ENCODE results near the gene MESD.

MESD gene

DNA sequence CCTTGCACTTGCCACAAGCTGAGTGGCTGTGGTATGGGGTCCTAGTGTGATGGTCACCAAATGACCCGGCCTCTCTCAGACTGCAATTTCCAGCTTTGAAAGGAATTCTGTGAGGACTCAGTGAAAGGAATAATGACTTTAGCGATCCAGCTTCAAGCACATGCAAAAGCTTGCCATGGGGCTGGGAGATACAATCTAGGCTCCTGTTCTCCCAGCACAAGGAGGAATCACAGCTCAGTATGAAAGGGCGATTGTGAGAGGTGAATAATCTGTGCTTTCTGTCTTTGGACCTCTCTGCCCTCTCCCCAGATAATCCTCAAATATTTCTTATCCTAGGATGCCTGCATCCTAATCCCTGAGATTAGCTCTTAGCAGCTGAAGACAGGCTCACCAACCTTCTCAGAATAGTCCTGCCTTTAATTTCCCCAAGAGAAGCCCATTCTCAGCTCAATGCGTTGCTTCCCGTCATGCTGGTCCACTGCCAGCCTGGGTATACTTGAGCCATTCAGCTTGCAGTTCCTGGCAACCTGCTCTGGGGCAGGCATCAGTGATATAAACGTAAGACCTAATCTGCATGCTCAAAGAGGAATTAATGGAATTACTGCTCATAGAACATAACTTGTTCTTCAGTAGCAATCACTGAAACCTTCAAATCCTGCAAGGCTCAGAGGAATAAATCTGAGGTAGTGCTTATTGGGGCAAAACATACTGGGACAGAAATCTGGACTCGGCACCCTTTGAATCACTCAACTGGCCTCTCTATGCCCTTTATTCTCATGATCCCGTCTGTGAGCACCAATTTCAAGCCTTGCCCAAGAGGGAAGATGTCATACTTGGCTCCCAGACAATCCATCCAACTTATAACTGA is 26.2 kb upstream of the MESD start:
- no peak for DNase-seq (ENCODE audit: low read depth)

DNA sequence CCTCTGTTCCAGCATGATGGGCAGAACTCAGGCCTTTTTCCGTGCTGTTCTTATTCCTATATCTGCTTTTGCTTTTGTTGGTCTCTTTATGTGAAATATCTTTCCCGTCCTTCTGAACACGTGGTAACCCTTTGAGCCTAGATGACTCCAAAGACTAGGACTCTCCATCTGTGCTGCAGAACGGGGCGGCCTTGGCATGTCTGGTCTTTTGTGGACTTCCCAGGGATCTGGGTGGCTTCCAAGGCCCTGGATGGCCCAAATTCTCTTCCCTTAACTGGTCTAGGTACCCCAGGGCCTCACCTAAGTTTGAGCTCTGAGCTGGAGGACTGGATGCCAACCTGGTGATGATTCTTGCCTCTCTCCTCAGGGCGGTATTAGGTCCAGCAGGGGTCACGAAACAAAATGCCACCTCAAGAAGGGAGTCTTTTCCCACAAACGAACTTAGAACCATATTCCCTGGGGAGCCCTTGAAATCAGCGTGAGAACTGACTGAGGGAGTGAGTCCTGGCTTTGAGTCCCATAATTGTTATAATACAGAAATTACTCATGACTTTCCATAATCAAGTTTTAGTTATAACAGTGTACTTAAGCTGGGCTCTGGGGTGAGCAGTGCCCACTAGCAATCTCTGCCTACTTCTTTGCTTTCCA is 25.0 kb upstream of the MESD start:
- DNase-seq (ENCODE audit: low read depth) = no peak

GRCh38 chr15:81013396-81013929 is 23.8 kb upstream of the MESD start:
- DNase-seq (ENCODE audit: low read depth) = no peak

- no peak for DNase-seq (ENCODE audit: low read depth)
Observed at GRCh38 chr15:81012588-81012987, 23.0 kb upstream of the MESD start.

- no peak for DNase-seq (ENCODE audit: low read depth)
Observed at GRCh38 chr15:81011593-81011992, 22.0 kb upstream of the MESD start.

DNA sequence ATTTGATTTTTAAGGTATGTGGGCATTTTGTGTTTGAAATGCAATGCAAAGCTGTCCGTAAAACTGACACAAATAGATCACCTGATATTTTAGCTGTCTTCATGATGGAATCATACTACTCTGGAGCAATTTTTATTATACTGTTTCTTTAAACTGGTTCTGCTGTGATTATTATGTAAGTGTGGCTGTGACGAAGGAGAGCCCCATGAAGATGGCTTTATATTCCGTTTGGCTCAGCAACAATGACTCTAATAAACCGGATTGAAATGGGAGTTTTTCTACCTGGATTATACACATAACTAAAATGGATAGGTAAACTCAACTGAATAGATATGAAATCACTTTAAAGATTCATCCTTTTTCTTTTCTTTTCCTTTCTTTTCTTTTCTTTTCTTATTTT is 20.5 kb upstream of the MESD start:
- DNase-seq (ENCODE audit: low read depth) = no peak

DNA sequence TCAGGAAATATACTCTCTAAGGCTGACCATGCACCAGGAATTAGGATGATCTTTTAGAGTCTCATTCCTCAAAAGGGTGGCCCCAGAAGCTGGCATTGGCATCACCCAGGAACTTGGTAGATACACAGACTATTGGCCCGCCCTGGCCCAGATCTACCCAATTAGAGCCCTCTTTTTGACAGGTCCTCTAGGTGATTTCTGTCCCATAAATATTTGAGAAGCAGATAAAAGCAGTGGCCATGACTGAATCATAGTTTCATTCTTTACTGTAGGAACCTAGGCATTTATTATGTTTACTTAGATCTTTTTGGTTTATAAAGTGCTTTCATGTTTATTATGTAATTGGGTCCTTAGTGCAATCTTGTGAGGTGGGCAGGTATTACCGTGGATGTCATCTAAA is 18.7 kb upstream of the MESD start:
- no peak for DNase-seq (ENCODE audit: low read depth)

DNA sequence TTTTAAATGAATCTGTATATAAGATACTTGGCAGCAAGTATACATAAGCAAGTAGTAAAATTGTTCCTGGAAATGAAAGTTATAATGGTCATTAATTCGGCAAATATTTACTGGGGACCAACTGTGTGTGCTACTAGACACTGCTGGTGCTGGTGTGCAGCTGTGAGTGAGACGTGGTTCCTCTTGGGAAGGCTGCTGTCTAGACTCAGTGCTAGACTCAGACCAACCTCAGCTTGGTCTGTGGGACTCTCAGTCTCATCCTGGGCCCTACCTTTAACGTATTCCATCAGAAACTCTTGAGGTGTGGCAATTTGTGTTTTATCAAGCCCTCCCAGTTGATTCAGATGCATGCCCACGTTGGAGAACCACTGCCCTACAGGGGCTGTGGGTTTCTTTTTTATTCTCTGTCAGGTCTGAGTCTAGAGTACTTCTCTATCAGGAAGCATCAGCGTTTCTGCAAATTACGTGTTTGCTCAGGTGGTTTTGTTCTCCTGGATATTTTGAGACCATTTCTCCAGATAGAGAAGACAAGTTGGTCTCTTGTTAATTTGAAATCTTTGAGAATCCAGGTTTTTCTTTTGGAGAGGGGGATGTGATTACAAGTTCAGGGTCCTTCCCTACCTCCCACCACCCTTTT is 17.9 kb upstream of the MESD start:
- no peak for DNase-seq (ENCODE audit: low read depth)

GRCh38 chr15:81006124-81006523 is 16.5 kb upstream of the MESD start:
- no peak for DNase-seq (ENCODE audit: low read depth)

GRCh38 chr15:81003097-81003350 is 13.4 kb upstream of the MESD start:
- DNase-seq (ENCODE audit: low read depth) = no peak

- DNase-seq (ENCODE audit: low read depth) = no peak
Observed at GRCh38 chr15:81002331-81003096, 12.9 kb upstream of the MESD start.

GRCh38 chr15:81002009-81002330 is 12.4 kb upstream of the MESD start:
- DNase-seq (ENCODE audit: low read depth) = no peak

GRCh38 chr15:81001152-81002008 is 11.8 kb upstream of the MESD start:
- no peak for DNase-seq (ENCODE audit: low read depth)

DNA sequence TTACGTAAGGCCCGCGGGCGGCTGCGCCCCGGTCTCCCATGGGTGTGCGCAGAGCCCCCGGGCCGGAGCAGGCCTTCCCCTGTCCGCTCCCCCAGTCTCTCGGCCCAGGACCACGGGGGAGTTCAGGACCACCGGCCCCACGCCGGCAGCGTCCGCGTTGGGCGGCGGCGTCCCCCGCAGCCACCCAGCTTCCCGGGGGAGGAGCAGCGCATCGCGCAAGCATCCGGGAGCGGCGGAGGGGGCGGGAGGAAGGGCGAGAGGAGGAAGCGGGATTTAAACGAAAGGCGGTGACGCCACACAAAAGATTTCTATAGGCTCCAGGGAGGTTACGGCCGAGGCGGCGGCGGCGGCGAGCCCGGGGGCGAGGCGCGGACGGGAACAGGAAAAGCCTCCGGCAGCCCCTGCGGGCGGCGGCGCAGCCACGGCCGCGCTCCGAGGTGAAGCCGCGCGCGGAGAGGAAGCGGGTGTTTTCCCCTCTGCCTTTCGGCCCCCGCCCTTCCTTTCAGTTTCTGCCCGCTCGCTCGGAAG is 11.1 kb upstream of the MESD start, which contains the start of gene TLNRD1:
TLNRD1 (plus strand) TSS at position 300 of the 528 bp plus-strand sequence. CDS start 1,349 bp downstream, outside the sequence.
- no peak for DNase-seq (ENCODE audit: low read depth)

DNA sequence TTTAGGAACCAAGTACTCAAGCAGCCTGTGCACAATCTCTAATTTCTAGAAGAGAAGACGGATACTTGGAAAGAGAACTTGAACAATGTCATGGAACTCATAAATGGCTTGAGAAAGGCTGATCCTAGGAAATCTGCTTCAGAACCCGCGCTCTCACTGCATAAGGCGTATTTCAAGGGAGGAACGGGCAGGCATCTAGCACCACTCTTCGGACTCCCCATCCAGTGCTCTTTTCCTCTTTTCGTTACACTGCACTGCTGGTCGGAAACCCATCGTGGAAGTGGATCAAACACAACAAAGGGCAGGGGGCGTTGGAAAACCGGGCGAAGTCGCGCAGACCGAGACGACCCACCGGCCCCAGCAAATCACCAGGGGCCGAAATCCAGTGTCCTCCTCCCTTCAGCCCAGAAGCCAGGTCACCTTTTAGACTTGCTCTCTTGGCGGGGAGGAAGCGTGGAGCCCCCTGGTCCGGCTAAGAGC is 10.6 kb upstream of the MESD start:
- no peak for DNase-seq (ENCODE audit: low read depth)

DNA sequence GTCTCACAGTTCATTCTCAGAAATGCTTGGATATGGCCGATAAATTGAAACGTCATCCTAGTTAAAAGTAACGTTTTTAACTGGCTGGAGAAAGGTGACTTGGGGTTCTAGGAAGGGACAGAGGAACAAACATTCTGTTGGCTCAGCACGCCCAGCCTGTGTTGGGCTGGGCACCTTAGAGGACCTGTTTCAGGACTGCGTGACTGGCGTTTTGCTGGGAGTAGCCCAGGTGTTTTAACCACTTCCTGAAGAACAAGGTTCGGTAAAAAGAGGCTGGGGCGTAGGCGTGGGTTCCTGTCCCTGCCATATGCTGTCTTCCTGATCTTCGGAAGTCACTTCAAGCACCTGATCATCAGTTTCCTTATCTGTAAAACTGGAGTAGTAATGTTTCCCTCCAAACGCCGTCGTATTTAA is 10.0 kb upstream of the MESD start:
- no peak for DNase-seq (ENCODE audit: low read depth)

DNA sequence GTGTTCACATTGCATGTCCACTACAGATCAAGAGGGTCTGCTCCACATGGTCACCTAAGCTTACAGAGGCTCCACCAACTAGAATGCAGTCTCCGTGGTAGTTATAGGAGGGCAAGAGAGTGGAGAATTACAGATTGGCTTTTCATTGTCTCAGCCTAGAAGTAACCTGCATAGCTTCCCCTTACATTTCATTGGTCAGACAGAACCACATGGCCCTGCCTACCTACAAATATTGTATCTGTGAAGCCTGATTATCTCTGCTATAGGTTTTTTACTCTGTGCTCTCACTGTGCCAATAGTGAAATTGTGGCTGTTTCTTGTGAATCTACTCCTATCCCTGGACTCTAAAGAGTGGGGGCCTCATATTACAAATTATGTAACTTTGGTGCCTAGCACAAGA is 8.6 kb upstream of the MESD start:
- no peak for DNase-seq (ENCODE audit: low read depth)

- DNase-seq (ENCODE audit: low read depth) = no peak
Observed at GRCh38 chr15:80997692-80998091, 8.1 kb upstream of the MESD start.

DNA sequence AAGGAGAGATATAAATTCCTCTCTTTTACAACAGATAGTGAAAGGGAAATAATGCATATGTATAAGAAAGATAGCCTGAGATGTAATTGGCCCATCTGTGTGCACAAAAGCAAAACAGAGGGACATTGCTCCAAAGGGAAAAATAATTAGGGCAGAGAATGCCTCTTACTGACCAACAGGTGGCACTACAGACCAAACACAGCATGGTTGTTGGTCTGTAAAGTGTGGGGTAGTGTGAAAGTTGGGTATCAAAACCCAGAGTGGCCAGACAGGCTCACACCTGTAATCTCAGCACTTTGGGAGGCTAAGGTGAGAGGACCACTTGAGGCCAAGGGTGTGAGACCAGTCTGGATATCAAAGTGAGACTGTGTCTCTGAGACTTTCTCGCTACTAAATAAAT is 6.6 kb upstream of the MESD start:
- DNase-seq (ENCODE audit: low read depth) = no peak

DNA sequence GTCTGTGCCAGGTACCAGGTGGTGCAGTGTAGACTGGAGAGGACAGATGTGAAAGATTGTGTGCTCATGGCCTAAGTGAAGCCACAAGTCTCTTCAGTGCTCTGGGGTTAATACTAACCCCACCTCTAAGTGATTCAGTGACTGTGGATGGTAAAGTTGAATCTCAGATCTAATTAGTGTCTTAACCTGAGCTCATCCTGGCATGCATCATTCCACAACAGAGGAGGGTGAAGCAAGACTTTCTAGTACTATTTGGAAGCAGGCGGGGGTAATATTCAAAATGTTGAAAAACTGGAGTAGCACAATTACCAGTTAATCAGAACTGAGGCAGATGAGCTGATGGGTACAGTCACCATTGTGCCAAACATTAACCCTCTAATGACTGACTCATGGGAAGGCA is 2.8 kb upstream of the MESD start:
- DNase-seq (ENCODE audit: low read depth) = no peak

GRCh38 chr15:80992006-80992405 is 2.4 kb upstream of the MESD start:
- no peak for DNase-seq (ENCODE audit: low read depth)
